ENCODE measurements around the gene GEMIN7.

Gene GEMIN7

GRCh38 chr19:45130236-45130635 lies 51.2 kb downstream of the GEMIN7 start:
- no peak for DNase-seq (ENCODE audit: low spot score)

GRCh38 chr19:45130888-45131615 lies 52.0 kb downstream of the GEMIN7 start:
- DNase-seq (ENCODE audit: low spot score) = no peak

GRCh38 chr19:45133661-45134060 lies 54.6 kb downstream of the GEMIN7 start:
- no peak for DNase-seq (ENCODE audit: low spot score)

- DNase-seq (ENCODE audit: low spot score) = no peak
Measured at GRCh38 chr19:45135176-45135885, 56.3 kb downstream of the GEMIN7 start.

- peak; percentile 58 for DNase-seq (ENCODE audit: low spot score)
Measured at GRCh38 chr19:45136507-45137178, 57.6 kb downstream of the GEMIN7 start.

- DNase-seq (ENCODE audit: low spot score) = no peak
Measured at GRCh38 chr19:45137179-45137761, 58.2 kb downstream of the GEMIN7 start.

GRCh38 chr19:45138303-45138751 lies 59.3 kb downstream of the GEMIN7 start:
- no peak for DNase-seq (ENCODE audit: low spot score)

- no peak for DNase-seq (ENCODE audit: low spot score)
Measured at GRCh38 chr19:45139286-45140143, 60.5 kb downstream of the GEMIN7 start.

- no peak for DNase-seq (ENCODE audit: low spot score)
Measured at GRCh38 chr19:45140144-45140503, 61.1 kb downstream of the GEMIN7 start.

- no peak for DNase-seq (ENCODE audit: low spot score)
Measured at GRCh38 chr19:45140533-45140932, 61.5 kb downstream of the GEMIN7 start.

Measured in iPS-NIHi11 (cell line).